IgD-negative memory B cell (primary cell): ENCODE results near the gene ACBD6. TPM values are rescaled to one million over a fixed set of nuclear protein-coding genes. Genes with fewer than 3 reads are reported as not detected.

Experiments used
- H3K27ac Mint-ChIP-seq, 3 donors: one replicate each; pipeline ENCODE4 v1.8.0; 2020 to 2022; ENCODE audit warnings: mild to moderate bottlenecking in 3 of 3, mixed read lengths in 3 of 3, moderate library complexity in 1 of 3
- H3K27me3 Mint-ChIP-seq: one replicate; pipeline ENCODE4 v1.8.0; 2021; ENCODE audit warnings: mixed read lengths
- H3K36me3 Mint-ChIP-seq: one replicate; pipeline ENCODE4 v1.8.0; 2020; ENCODE audit warnings: mild to moderate bottlenecking, mixed read lengths
- H3K4me1 Mint-ChIP-seq, 3 donors: one replicate each; pipeline ENCODE4 v1.8.0; 2020 to 2022; ENCODE audit warnings: mixed read lengths in 3 of 3, mild to moderate bottlenecking in 1 of 3
- H3K4me3 Mint-ChIP-seq, 4 donors: one replicate each; pipeline ENCODE4 v1.8.0; 2020 to 2022; ENCODE audit warnings: mild to moderate bottlenecking in 4 of 4, mixed read lengths in 4 of 4, moderate library complexity in 3 of 4
- H3K9me3 Mint-ChIP-seq, 3 donors: one replicate each; pipeline ENCODE4 v1.8.0; 2020 to 2021; ENCODE audit warnings: mixed read lengths in 3 of 3, mild to moderate bottlenecking in 1 of 3
- polyA plus RNA-seq: library from polyadenylated mRNA; unstranded; fragments of 300-500 nt; fragmentation: Illumina TruSeq; gene quantifications from one replicate; pipeline ENCODE4 v1.2.3, GENCODE V29; 2021

Gene ACBD6
- polyA plus RNA-seq, 1 donor from 2014 or later, result 41.5 TPM

- H3K9me3 Mint-ChIP-seq, result no peaks in the 10 kb centered on the region
- H3K4me3 Mint-ChIP-seq, result no peak overlapping the region
- H3K36me3 Mint-ChIP-seq, result peaks cover 4% of the 10 kb centered on the region
- no peaks in the 10 kb centered on the region for H3K27me3 Mint-ChIP-seq
- H3K27ac Mint-ChIP-seq, result no peak overlapping the region
- H3K4me1 Mint-ChIP-seq, result peaks cover 0 to 6% (median 1%) of the 10 kb centered on the region in 3 donors
Measured at GRCh38 chr1:180363246-180363995, 139.0 kb downstream of the ACBD6 start.

- Mint-ChIP-seq H3K36me3 (peaks cover 6% of the 10 kb centered on the region), H3K27ac (peak overlapping the region in 1 of 3 donors; percentile 43), H3K27me3 (no peaks in the 10 kb centered on the region), H3K4me3 (no peak overlapping the region), H3K4me1 (peaks cover 2 to 7% (median 3%) of the 10 kb centered on the region in 3 donors), H3K9me3 (no peaks in the 10 kb centered on the region)
Measured at GRCh38 chr1:180360333-180361075, 141.9 kb downstream of the ACBD6 start.

GRCh38 chr1:180358649-180359048, 143.7 kb downstream of the ACBD6 start:
- Mint-ChIP-seq H3K4me1 (peaks cover 3 to 7% (median 5%) of the 10 kb centered on the region in 3 donors), H3K27me3 (no peaks in the 10 kb centered on the region), H3K4me3 (no peak overlapping the region), H3K9me3 (no peaks in the 10 kb centered on the region), H3K27ac (no peak overlapping the region), H3K36me3 (peaks cover 4% of the 10 kb centered on the region)

- H3K4me3 Mint-ChIP-seq, result no peak overlapping the region
- H3K27ac Mint-ChIP-seq, result no peak overlapping the region
- H3K4me1 Mint-ChIP-seq, result peaks cover 2 to 7% (median 5%) of the 10 kb centered on the region in 3 donors
- peaks cover 4% of the 10 kb centered on the region for H3K36me3 Mint-ChIP-seq
- H3K9me3 Mint-ChIP-seq, result peaks cover 0 to 2% (median 0%) of the 10 kb centered on the region in 3 donors
- H3K27me3 Mint-ChIP-seq, result no peaks in the 10 kb centered on the region
Measured at GRCh38 chr1:180353945-180354344, 148.4 kb downstream of the ACBD6 start.

- Mint-ChIP-seq H3K9me3 (peaks cover 0 to 2% (median 0%) of the 10 kb centered on the region in 3 donors), H3K27ac (no peak overlapping the region), H3K4me3 (no peak overlapping the region), H3K27me3 (no peaks in the 10 kb centered on the region), H3K36me3 (peaks cover 4% of the 10 kb centered on the region), H3K4me1 (peaks cover 2 to 14% (median 5%) of the 10 kb centered on the region in 3 donors)
Measured at GRCh38 chr1:180352588-180352987, 149.8 kb downstream of the ACBD6 start.

GRCh38 chr1:180352021-180352420, 150.4 kb downstream of the ACBD6 start:
- Mint-ChIP-seq H3K4me1 (peaks cover 0 to 14% (median 4%) of the 10 kb centered on the region in 3 donors), H3K27me3 (no peaks in the 10 kb centered on the region), H3K27ac (no peak overlapping the region), H3K36me3 (peaks cover 2% of the 10 kb centered on the region), H3K9me3 (peaks cover 0 to 2% (median 0%) of the 10 kb centered on the region in 3 donors), H3K4me3 (no peak overlapping the region)

- peak overlapping the region in 1 of 3 donors; percentile 19 for H3K27ac Mint-ChIP-seq
- peaks cover 10% of the 10 kb centered on the region for H3K36me3 Mint-ChIP-seq
- H3K4me1 Mint-ChIP-seq, result peaks cover 6 to 13% (median 13%) of the 10 kb centered on the region in 3 donors
- H3K9me3 Mint-ChIP-seq, result no peaks in the 10 kb centered on the region
- no peaks in the 10 kb centered on the region for H3K27me3 Mint-ChIP-seq
- no peak overlapping the region for H3K4me3 Mint-ChIP-seq
Measured at GRCh38 chr1:180345148-180345547, 157.2 kb downstream of the ACBD6 start.

- peaks cover 6 to 13% (median 13%) of the 10 kb centered on the region in 3 donors for H3K4me1 Mint-ChIP-seq
- H3K4me3 Mint-ChIP-seq, result no peak overlapping the region
- no peaks in the 10 kb centered on the region for H3K27me3 Mint-ChIP-seq
- H3K36me3 Mint-ChIP-seq, result peaks cover 15% of the 10 kb centered on the region
- peaks cover 0 to 2% (median 0%) of the 10 kb centered on the region in 3 donors for H3K9me3 Mint-ChIP-seq
- H3K27ac Mint-ChIP-seq, result no peak overlapping the region
Measured at GRCh38 chr1:180343921-180344769, 158.2 kb downstream of the ACBD6 start.

- H3K4me1 Mint-ChIP-seq, result peaks cover 0 to 3% (median 3%) of the 10 kb centered on the region in 3 donors
- H3K9me3 Mint-ChIP-seq, result peaks cover 8 to 10% (median 10%) of the 10 kb centered on the region in 3 donors
- peaks cover 12% of the 10 kb centered on the region for H3K36me3 Mint-ChIP-seq
- H3K27ac Mint-ChIP-seq, result peak overlapping the region in 1 of 3 donors; percentile 76
- no peak overlapping the region for H3K4me3 Mint-ChIP-seq
- no peaks in the 10 kb centered on the region for H3K27me3 Mint-ChIP-seq
Measured at GRCh38 chr1:180327089-180327488, 175.3 kb downstream of the ACBD6 start.

GRCh38 chr1:180312926-180313325, 189.5 kb downstream of the ACBD6 start:
- H3K27me3 Mint-ChIP-seq, result no peaks in the 10 kb centered on the region

GRCh38 chr1:180311011-180311730, 191.2 kb downstream of the ACBD6 start:
- peaks cover 0 to 13% (median 11%) of the 10 kb centered on the region in 3 donors for H3K9me3 Mint-ChIP-seq
- no peak overlapping the region for H3K4me3 Mint-ChIP-seq
- peaks cover 18% of the 10 kb centered on the region for H3K36me3 Mint-ChIP-seq
- no peaks in the 10 kb centered on the region for H3K27me3 Mint-ChIP-seq
- no peak overlapping the region for H3K27ac Mint-ChIP-seq
- no peaks in the 10 kb centered on the region for H3K4me1 Mint-ChIP-seq

More at GRCh38 chr1:180312926-180313325, 189.5 kb downstream of the ACBD6 start:
- Mint-ChIP-seq H3K4me3 (no peak overlapping the region), H3K9me3 (peaks cover 0 to 2% (median 0%) of the 10 kb centered on the region in 3 donors), H3K27ac (no peak overlapping the region), H3K36me3 (peaks cover 17% of the 10 kb centered on the region), H3K4me1 (no peaks in the 10 kb centered on the region)

- peaks cover 0 to 1% (median 0%) of the 10 kb centered on the region in 3 donors for H3K4me1 Mint-ChIP-seq
- no peaks in the 10 kb centered on the region for H3K27me3 Mint-ChIP-seq
- H3K4me3 Mint-ChIP-seq, result no peak overlapping the region
- peaks cover 0 to 13% (median 11%) of the 10 kb centered on the region in 3 donors for H3K9me3 Mint-ChIP-seq
- peaks cover 22% of the 10 kb centered on the region for H3K36me3 Mint-ChIP-seq
- no peak overlapping the region for H3K27ac Mint-ChIP-seq
Measured at GRCh38 chr1:180310095-180310494, 192.3 kb downstream of the ACBD6 start.

GRCh38 chr1:180309338-180309737, 193.0 kb downstream of the ACBD6 start:
- Mint-ChIP-seq H3K4me1 (peaks cover 0 to 1% (median 0%) of the 10 kb centered on the region in 3 donors), H3K9me3 (peaks cover 0 to 13% (median 11%) of the 10 kb centered on the region in 3 donors), H3K27ac (no peak overlapping the region), H3K36me3 (peaks cover 22% of the 10 kb centered on the region), H3K27me3 (no peaks in the 10 kb centered on the region), H3K4me3 (no peak overlapping the region)

GRCh38 chr1:180301135-180301742, 201.1 kb downstream of the ACBD6 start:
- peaks cover 0 to 2% (median 1%) of the 10 kb centered on the region in 3 donors for H3K4me1 Mint-ChIP-seq
- no peak overlapping the region for H3K27ac Mint-ChIP-seq
- H3K36me3 Mint-ChIP-seq, result peaks cover 18% of the 10 kb centered on the region
- H3K27me3 Mint-ChIP-seq, result no peaks in the 10 kb centered on the region
- H3K4me3 Mint-ChIP-seq, result no peak overlapping the region
- H3K9me3 Mint-ChIP-seq, result peaks cover 0 to under 1% (median under 1%) of the 10 kb centered on the region in 3 donors
